Esophagus squamous epithelium (tissue), 5 donors: Measurements from ENCODE around the gene HYAL3. TPM values are rescaled to one million over a fixed set of nuclear protein-coding genes. Genes with fewer than 3 reads are reported as not detected.

Experiments
- DNase-seq: peaks from one replicate; lab custom pipeline; 2025; lab: John Stamatoyannopoulos, UW
- H3K27ac ChIP-seq, 4 donors: fragments of 200-600 bp; sonication (generic); one replicate each; pipeline ENCODE4 v1.5.1; 2016 to 2019; ENCODE audit warnings: mild to moderate bottlenecking in 1 of 4
- H3K27me3 ChIP-seq, 4 donors: fragments of 200-600 bp; sonication (generic); 1 replicate in 3 of 4; 2 replicates in 1 of 4; pipeline versions ENCODE4 v1.5.1 to v1.6.0; 2017 to 2021; ENCODE audit warnings: antibody characterized with exemption in 1 of 4
- H3K36me3 ChIP-seq, 3 donors: fragments of 200-600 bp; sonication (generic); one replicate each; pipeline ENCODE4 v1.5.1; 2016 to 2019
- H3K4me1 ChIP-seq, 3 donors: fragments of 200-600 bp; sonication (generic); one replicate each; pipeline ENCODE4 v1.5.1; 2017 to 2019
- H3K4me3 ChIP-seq, 4 donors: fragments of 200-600 bp; sonication (generic); 1 replicate in 3 of 4; 2 replicates in 1 of 4; pipeline ENCODE4 v1.5.1; 2016 to 2019; ENCODE audit warnings: mild to moderate bottlenecking in 2 of 4, moderate library complexity in 1 of 4
- H3K9me3 ChIP-seq, 3 donors: fragments of 200-600 bp; sonication (generic); one replicate each; pipeline ENCODE4 v1.5.1; 2016 to 2019
- POLR2A ChIP-seq, 4 donors: fragments of 450-650 bp; IDR thresholded peaks; one replicate each; pipeline ENCODE4 v1.6.1; 2017; ENCODE audit warnings: antibody characterized with exemption in 4 of 4, mild to moderate bottlenecking in 4 of 4, moderate library complexity in 3 of 4
- WGBS, 2 donors: methylation state at CpG; one replicate each; pipeline ENCODE4 v1.1.5; 2018; 5-methylcytosine and 5-hydroxymethylcytosine counted together
- intact Hi-C: fragments of 100-400 bp; cut with DNase I; formaldehyde crosslinking; loops from one replicate; pipeline ENCODE4 v1.15.0; 2022
- total RNA-seq, 4 donors: library from RNA; depleted of rRNA; stranded (reverse); fragments of >200 nt; gene quantifications; one replicate each; pipeline ENCODE4 v1.1.0, GENCODE V29; 2016
- TF ChIP-seq, protein P1 (sequence below), 6 experiments: fragments of 450-650 bp in 4 of 6; fragments of 200-600 bp in 2 of 6; sonication (generic) in 2 of 6; IDR thresholded peaks; one replicate each; pipeline ENCODE4 v1.5.1; 2016 to 2019; ENCODE audit warnings: antibody characterized with exemption in 6 of 6, mild to moderate bottlenecking in 4 of 6, moderate library complexity in 4 of 6
- donor health status: DM: yes; HTN: yes; CAD: no.

Gene HYAL3
- total RNA-seq, 4 donors from 2014 or later, result 5.3 to 7.9 (median 5.8) TPM

DNA sequence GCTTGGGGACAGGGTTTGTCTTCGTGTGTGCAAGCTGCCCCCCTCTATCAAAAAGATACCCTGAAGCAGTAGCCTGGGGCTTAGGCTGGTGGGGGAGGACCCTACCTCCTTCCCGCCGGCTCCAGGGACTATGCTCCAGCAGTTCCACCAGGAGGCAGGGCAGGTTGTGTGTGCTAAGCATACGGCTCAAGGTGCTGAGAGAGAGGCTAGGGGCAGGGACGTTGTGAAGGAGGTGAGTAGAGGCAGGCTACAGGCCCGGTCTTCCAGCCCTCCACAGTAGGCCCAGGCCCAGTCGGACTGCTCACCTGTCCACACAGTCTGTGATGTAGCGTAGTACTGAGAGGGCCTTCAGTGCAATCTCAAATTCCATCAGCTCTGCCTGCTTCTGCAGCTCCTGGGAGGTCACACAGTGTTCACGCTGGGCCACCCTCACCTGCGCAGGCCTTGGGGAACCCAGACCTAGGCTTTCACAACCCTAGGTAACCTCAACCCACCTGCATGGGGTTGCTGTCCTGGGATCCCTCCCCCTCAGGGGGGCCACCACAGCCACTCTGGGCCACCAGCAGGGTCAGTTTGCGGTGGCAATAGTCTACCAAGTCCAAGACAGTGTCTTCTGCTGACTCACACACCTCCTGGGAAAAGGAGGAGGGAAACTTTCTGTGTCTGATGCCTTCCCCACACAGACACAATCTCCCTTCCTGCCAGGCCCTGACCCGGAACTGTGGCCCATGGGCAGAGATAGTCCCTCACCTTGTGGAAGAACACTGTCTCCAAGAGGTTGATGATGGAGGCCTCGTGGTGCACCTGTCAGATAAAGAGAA is 43.8 kb upstream of the HYAL3 start:
- no peak for TF ChIP-seq POLR2A (IDR thresholded peaks at IDR 0.05)
- TF ChIP-seq, protein P1, sequence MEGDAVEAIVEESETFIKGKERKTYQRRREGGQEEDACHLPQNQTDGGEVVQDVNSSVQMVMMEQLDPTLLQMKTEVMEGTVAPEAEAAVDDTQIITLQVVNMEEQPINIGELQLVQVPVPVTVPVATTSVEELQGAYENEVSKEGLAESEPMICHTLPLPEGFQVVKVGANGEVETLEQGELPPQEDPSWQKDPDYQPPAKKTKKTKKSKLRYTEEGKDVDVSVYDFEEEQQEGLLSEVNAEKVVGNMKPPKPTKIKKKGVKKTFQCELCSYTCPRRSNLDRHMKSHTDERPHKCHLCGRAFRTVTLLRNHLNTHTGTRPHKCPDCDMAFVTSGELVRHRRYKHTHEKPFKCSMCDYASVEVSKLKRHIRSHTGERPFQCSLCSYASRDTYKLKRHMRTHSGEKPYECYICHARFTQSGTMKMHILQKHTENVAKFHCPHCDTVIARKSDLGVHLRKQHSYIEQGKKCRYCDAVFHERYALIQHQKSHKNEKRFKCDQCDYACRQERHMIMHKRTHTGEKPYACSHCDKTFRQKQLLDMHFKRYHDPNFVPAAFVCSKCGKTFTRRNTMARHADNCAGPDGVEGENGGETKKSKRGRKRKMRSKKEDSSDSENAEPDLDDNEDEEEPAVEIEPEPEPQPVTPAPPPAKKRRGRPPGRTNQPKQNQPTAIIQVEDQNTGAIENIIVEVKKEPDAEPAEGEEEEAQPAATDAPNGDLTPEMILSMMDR (IDR thresholded peaks at IDR 0.05), result no peak
- H3K4me1 ChIP-seq, result peaks cover 40 to 82% (median 41%) of the 10 kb centered on the region in 3 donors
- no peaks in the 10 kb centered on the region for H3K9me3 ChIP-seq
- no peak overlapping the region for H3K27ac ChIP-seq
- no peak overlapping the region for H3K4me3 ChIP-seq
- peaks cover 0 to 7% (median 0%) of the 10 kb centered on the region in 3 donors for H3K36me3 ChIP-seq
- no peaks in the 10 kb centered on the region for H3K27me3 ChIP-seq
- 92 to 100% methylated on average over 1 to 3 of the region's 13 CpGs for WGBS, 2 donors
- no peak for DNase-seq
- intact Hi-C loops, result no loop called here

DNA sequence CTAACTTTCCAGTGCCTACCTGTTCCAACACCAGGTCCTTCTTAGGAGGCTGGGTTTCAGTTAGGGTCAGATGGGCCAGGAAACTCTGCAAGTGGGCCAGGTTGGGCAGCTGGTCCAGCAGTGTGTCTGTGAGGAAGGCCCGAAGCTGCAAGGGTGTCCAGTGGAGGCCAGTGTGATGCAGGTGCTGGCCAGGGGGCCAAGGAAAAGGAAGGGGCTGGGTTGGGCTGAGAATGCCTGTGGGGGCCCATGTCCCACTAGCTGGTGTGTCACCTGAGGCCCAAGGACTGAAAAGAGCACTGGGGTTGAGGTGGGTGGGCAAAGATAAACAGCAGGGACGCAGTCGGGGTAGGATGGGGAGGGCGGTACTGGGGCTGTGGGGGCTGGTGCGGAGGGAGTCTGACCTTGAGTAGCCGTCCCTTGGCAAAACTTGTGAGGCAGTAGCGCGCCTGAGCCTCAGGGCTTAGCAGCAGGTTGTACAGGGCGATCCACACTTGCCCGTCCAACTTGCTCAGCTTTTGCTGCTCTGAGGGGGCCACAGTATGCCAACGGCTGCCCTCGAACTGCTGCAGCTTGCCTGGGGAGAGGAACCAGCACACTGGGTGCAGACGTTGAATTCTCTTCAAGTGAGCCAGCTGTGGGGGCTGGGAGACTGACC is 42.9 kb upstream of the HYAL3 start:
- no peak for DNase-seq
- no peak for TF ChIP-seq POLR2A (IDR thresholded peaks at IDR 0.05)
- TF ChIP-seq, protein P1 (IDR thresholded peaks at IDR 0.05), result no peak
- H3K27ac ChIP-seq, result peak overlapping the region in 2 of 4 donors; percentile 94 to 96
- intact Hi-C loops, result no loop called here
- no peaks in the 10 kb centered on the region for H3K9me3 ChIP-seq
- no peaks in the 10 kb centered on the region for H3K27me3 ChIP-seq
- H3K36me3 ChIP-seq, result no peaks in the 10 kb centered on the region
- H3K4me1 ChIP-seq, result peaks cover 44 to 79% (median 44%) of the 10 kb centered on the region in 3 donors
- WGBS, 2 donors, result 88 to 89% methylated on average over 9 to 12 of the region's 13 CpGs
- no peak overlapping the region for H3K4me3 ChIP-seq

DNA sequence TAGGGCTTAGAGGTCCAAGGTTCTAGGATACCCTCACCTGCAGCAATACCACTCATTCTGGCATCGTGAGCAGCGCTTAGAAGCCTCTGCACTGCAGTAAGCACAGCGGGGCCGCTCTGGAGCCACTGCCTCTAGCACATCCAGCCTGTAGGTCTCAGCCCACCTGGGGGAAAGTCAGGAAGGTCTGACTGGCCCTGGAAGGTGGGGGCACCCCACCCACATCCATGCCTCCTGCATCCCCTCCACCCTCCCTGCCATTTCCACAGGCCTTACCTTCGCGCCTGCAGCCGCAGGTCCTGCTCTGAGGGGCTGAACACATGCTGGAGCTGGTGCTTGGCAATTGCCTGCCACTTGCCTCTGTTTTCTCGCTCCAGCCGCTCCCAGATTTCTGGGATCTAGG is 42.3 kb upstream of the HYAL3 start:
- Histone ChIP-seq H3K36me3 (no peaks in the 10 kb centered on the region), H3K4me3 (peak overlapping the region; percentile 35 to 80 (median 58)), H3K27me3 (no peaks in the 10 kb centered on the region), H3K9me3 (no peaks in the 10 kb centered on the region), H3K27ac (peak overlapping the region; percentile 77 to 99 (median 95)), H3K4me1 (peaks cover 45 to 78% (median 45%) of the 10 kb centered on the region in 3 donors)
- WGBS, 2 donors, result 60% methylated on average over 1 of the region's 9 CpGs; no CpG with 5 or more reads in 1 of the 2 donors
- TF ChIP-seq, protein P1 (IDR thresholded peaks at IDR 0.05), result no peak
- no peak for TF ChIP-seq POLR2A (IDR thresholded peaks at IDR 0.05)
- intact Hi-C loops, result no loop called here
- DNase-seq, result no peak

DNA sequence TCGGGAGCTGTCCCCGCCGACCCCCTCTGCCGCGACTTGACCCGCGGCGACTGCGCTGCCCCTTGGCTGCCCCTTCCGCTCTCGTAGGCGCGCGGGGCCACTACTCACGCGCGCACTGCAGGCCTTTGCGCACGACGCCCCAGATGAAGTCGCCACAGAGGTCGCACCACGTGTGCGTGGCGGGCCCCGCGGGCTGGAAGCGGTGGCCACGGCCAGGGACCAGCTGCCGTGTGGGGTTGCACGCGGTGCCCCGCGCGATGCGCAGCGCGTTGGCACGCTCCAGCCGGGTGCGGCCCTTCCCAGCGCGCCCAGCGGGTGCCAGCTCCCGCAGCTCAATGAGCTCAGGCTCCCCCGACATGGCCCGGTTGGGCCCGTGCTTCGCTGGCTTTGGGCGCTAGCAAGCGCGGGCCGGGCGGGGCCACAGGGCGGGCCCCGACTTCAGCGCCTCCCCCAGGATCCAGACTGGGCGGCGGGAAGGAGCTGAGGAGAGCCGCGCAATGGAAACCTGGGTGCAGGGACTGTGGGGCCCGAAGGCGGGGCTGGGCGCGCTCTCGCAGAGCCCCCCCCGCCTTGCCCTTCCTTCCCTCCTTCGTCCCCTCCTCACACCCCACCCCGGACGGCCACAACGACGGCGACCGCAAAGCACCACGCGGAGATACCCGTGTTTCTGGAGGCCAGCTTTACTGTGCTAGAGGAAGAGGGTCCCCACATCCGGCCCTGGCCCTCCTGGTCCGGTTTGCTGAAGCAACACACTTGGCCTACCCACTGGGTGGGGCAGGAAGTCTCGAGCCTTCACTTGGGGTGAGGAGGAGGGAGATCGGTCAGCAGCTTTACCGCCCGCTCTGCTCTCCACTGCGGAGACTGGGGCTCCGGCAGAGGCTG is 41.5 kb upstream of the HYAL3 start, which contains the start of gene RASSF1:
RASSF1 (minus strand) TSS at position 389 of the 882 bp plus-strand sequence; CDS start at position 358, 31 bp downstream.
- H3K27me3 ChIP-seq, result no peaks in the 10 kb centered on the region
- 7 to 43% methylated on average over 3 to 6 of the region's 85 CpGs for WGBS, 2 donors
- H3K36me3 ChIP-seq, result no peaks in the 10 kb centered on the region
- H3K4me3 ChIP-seq, result peak within 1 kb of the TSS; percentile 35 to 80 (median 58)
- peak in 3 of 4 donors; percentile 43 to 92 (median 72) for TF ChIP-seq POLR2A (IDR thresholded peaks at IDR 0.05)
- TF ChIP-seq, protein P1 (IDR thresholded peaks at IDR 0.05), result no peak
- H3K4me1 ChIP-seq, result peaks cover 50 to 79% (median 50%) of the 10 kb centered on the region in 3 donors
- H3K9me3 ChIP-seq, result no peaks in the 10 kb centered on the region
- peak within 1 kb of the TSS; percentile 77 to 99 (median 95) for H3K27ac ChIP-seq
- intact Hi-C loops, result no loop called here
- no peak for DNase-seq
